ENCODE results near the gene BABAM2.

DNA sequence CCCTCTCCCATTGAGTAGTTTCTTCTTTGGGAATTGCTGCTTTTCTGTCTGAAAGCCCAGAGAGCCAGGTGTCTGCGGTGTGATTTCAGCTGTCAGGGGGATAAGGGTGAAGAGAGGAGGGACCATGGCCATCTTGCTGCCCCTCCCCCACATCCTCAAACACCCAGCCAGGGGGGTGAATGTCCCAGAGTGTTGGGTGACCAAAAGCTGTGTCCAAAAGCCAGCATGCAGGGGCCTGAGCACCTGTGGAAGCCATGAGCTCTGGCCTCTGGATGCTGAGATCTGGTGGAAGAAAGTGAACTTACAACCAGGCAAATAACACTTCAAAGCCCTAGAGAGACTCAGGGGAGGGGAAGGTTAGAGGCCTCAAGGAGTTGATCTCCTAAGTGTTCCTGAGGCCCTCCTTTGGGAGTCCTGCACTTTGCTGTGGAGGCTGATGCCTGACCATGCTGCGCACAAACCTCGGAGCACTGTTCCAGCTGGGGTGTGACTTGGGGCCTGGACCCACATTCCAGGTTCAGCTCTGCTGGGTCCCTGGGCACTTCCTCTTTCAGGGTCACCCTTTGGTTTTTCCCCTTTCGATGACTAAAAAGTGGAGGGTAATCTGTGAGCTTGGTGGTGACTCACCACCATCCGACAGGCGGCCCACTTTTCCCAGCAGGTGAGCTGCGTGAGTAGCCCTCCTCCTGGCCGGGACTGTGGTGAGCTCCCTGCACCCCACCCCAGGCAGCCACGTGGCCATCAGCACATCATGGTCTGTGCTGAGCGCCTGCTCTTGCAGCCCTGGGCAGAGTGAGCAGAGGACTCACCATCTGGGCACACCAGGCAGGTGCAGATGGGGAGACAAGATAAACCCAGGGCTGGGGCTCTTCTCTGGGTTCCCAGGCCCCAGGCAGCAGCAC lies 435.3 kb downstream of the BABAM2 start:
- TF ChIP-seq CTCF (IDR thresholded peaks at IDR 0.05): no peak
- TF ChIP-seq POLR2A (IDR thresholded peaks at IDR 0.05): no peak

All from thyroid gland (tissue), 4 donors.